OCI-LY7 (cell line): ENCODE results near the gene NLRP14.

Source experiments
- CTCF ChIP-seq: fragments of 200-600 bp; sonication (generic); conservative IDR thresholded peaks from 2 replicates; pipeline ENCODE4 v1.5.1; 2014; ENCODE audit warnings: mild to moderate bottlenecking, antibody characterized with exemption, low read length, moderate library complexity, mixed read lengths
- EZH2phosphoT487 ChIP-seq: fragments of 200-600 bp; sonication (generic); IDR thresholded peaks from 2 replicates; pipeline ENCODE4 v1.6.1; 2018; ENCODE audit warnings: low read depth, borderline replicate concordance, mild to moderate bottlenecking, mixed run types, antibody characterized with exemption, low read length, moderate library complexity, mixed read lengths

- TF ChIP-seq CTCF (peak; percentile 88), EZH2phosphoT487 (no peak)
Observed at GRCh38 chr11:7098235-7098832, 78.1 kb downstream of the NLRP14 start.
